Measurements from ENCODE around the gene EEF2K.

Gene EEF2K

DNA sequence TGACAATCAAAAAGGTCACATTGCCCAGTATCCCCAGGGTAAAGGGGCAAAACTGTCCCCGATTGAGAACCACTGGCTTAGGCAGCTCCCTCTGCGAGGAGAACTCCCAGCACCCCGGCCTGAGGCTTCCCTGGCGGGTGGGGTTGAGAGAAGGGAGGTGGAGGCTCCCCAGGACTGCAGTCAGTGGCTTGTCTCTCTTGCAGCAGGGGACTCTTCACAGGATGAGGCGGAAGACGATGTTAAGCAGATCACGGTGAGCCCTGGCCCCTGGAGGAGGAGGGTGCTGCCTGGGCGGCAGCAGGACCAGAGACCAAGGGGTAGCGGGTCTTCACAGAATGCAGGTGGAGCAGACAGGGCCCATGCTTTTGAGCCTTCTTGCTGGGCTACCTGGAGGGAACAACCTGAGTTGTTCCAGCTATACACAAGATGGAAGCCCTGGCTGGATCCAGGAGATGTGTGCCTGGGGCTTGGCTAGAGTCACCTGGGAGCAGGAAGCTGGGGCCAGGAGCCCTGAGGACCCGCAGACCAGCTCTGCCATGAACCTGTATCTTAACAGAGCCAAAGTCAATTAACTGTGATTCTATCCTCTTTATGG, 107.9 kb downstream of the EEF2K start:
- no peak overlapping the region for H3K4me3 ChIP-seq (ENCODE audit: low read depth, low read length)
- CTCF ChIA-PET = interaction anchor here (0.9 to 6.8 kb wide), 3 partner anchors 9 to 38 kb away, joined by 3 to 74 read pairs (median 6); no protein-coding TSS in a partner anchor
- no peak for DNase-seq (ENCODE audit: low read depth, low spot score)
- POLR2A ChIA-PET = no interaction called here
- TF ChIP-seq, protein P1, sequence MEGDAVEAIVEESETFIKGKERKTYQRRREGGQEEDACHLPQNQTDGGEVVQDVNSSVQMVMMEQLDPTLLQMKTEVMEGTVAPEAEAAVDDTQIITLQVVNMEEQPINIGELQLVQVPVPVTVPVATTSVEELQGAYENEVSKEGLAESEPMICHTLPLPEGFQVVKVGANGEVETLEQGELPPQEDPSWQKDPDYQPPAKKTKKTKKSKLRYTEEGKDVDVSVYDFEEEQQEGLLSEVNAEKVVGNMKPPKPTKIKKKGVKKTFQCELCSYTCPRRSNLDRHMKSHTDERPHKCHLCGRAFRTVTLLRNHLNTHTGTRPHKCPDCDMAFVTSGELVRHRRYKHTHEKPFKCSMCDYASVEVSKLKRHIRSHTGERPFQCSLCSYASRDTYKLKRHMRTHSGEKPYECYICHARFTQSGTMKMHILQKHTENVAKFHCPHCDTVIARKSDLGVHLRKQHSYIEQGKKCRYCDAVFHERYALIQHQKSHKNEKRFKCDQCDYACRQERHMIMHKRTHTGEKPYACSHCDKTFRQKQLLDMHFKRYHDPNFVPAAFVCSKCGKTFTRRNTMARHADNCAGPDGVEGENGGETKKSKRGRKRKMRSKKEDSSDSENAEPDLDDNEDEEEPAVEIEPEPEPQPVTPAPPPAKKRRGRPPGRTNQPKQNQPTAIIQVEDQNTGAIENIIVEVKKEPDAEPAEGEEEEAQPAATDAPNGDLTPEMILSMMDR (IDR thresholded peaks at IDR 0.05; ENCODE audit: insufficient read depth, low read length, missing control alignments) = no peak

DNA sequence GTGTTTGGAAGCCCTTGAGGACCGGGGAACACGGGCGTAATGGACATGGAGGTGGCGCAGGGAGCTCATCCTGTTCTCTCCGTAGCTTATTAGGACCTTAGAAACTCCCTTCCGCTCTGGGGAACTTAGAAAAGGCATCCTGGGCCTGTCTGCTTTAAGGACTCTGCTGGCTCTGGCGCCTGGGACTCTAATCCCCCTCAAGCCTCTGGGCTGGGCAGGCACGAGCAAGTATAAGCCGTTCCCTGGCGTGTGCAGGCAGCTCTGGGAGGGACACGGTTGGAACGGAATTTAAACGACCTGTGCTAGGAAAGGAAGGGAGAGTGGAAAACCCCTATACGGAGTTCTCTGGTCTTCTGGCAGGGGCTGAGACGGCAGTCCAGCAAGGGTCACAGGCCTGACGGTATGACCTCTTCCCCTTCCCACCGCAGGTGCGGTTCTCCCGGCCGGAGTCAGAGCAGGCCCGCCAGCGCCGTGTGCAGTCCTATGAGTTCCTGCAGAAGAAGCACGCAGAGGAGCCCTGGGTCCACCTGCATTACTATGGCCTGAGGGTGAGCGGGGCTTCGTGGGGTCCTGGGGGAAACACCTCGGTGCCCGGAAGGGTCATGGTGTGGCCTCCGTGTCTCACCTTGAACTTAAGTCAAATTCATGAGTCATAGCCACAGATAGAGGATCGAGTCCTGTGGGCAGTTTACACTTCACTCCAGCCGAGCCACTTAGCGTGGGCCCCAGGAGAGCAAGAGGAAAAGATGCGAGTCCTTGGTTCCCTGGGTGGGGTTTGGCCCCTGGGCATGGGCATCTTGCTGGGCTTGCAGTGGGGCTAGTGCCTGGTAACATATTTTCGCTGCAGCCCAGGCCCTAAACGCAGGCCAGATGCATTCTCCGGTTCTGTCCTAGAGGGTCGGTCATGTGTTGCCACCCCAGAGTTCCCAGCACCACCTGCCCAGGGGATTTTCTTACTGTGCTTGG, 108.9 kb downstream of the EEF2K start:
- H3K4me3 ChIP-seq (ENCODE audit: low read depth, low read length) = no peak overlapping the region
- no peak for DNase-seq (ENCODE audit: low read depth, low spot score)
- POLR2A ChIA-PET = no interaction called here
- TF ChIP-seq, protein P1 (IDR thresholded peaks at IDR 0.05; ENCODE audit: insufficient read depth, low read length, missing control alignments) = no peak
- CTCF ChIA-PET = interaction anchor here (6.8 kb wide), 1 partner anchor 14 kb away, joined by 74 read pairs; no protein-coding TSS in a partner anchor

DNA sequence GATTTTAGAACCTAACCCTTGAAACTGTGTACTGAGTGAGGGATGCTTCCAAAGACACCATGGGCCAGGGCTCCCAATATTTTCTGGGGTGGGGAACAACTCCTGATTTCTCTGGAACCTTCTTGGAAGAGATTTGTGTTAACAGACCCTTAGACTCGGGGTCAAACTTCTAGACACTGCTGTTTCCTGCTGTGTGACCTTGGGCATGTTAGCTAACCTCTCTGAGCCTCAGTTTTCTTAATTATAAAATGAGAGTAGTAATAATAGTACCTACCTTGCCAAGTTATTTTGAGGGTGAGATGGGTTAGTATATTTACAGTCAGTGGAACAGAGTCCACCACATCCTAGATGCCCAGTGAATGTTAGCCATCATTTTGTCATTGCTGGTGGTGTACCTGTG, 109.9 kb downstream of the EEF2K start:
- H3K4me3 ChIP-seq (ENCODE audit: low read depth, low read length) = no peak overlapping the region
- no peak for DNase-seq (ENCODE audit: low read depth, low spot score)
- POLR2A ChIA-PET = no interaction called here
- CTCF ChIA-PET = no interaction called here
- TF ChIP-seq, protein P1 (IDR thresholded peaks at IDR 0.05; ENCODE audit: insufficient read depth, low read length, missing control alignments) = no peak

DNA sequence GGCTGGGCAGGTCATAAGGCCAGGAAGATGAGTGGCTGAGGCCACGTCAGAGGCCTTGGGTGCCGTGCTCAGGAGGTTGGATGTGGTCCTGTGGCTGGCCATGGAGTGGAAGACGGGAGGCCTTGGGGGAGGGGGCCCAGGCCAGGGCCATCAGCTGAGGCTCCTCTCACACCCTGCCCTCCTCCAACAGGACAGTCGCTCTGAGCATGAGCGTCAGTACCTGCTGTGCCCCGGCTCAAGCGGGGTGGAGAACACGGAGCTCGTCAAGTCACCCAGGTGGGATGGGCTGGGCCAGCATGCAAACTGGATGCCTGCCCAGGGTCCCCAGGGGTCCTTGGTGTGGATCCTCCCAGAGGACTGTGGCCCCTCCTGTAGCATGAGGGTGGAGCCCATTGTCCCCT, 110.3 kb downstream of the EEF2K start:
- ChIA-PET CTCF (interaction anchor here (1.0 kb wide), 1 partner anchor 16 kb away, joined by 3 read pairs; no protein-coding TSS in a partner anchor), POLR2A (no interaction called here)
- no peak for DNase-seq (ENCODE audit: low read depth, low spot score)
- no peak overlapping the region for H3K4me3 ChIP-seq (ENCODE audit: low read depth, low read length)
- TF ChIP-seq, protein P1 (IDR thresholded peaks at IDR 0.05; ENCODE audit: insufficient read depth, low read length, missing control alignments) = no peak

DNA sequence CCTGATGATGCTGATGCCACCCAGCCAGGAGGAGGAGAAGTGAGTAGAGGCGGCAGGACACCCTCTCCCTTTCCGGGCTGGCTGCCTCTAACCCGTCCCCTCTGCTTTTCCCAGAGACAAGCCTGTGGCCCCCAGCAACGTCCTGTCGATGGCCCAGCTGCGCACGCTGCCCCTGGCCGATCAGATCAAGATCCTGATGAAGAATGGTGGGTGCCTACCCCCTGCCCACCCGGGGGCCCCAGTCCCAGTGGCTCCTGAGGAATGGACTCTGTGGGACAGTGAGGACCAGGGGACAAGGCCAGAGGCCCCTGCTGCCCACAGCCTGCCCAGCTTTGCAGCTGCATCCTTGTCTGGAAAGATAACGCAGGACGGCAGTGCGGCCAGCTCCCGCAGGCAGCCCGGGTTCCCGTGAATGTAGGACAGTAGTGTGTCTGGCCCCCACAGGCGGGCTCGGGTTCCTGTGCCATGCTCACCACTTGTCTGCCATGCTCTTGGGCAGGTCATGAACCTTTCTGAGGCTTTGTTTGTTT, 111.0 kb downstream of the EEF2K start:
- POLR2A ChIA-PET = no interaction called here
- TF ChIP-seq, protein P1 (IDR thresholded peaks at IDR 0.05; ENCODE audit: insufficient read depth, low read length, missing control alignments) = no peak

DNA sequence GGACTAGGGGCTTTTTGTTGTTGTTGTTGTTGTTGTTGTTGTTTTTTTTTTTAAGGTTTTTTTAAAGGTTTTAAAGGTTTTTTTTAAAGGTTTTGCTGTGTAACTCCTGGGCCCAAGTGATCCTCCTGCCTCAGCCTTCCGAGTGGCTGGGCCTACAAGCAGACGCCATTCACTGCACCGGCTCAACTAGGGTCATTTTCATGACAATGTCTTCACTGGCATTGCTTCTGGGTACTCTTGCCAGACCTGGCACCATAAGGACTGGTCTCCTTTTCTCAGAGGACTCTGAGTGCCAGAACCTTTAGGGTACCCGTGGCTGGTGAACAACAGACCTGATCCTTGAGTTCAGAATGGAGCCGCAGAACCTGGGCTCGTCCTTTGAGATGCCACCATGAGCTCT, 111.5 kb downstream of the EEF2K start:
- DNase-seq (ENCODE audit: low read depth, low spot score) = no peak
- CTCF ChIA-PET = interaction anchor here (1.0 to 2.8 kb wide), 6 partner anchors 10 to 19 kb away, joined by 3 to 16 read pairs (median 6); no protein-coding TSS in a partner anchor
- no peak overlapping the region for H3K4me3 ChIP-seq (ENCODE audit: low read depth, low read length)
- TF ChIP-seq, protein P1 (IDR thresholded peaks at IDR 0.05; ENCODE audit: insufficient read depth, low read length, missing control alignments) = no peak
- POLR2A ChIA-PET = no interaction called here

More for the DNA sequence above, 111.0 kb downstream of the EEF2K start:
- CTCF ChIA-PET = interaction anchor here (1.0 to 2.8 kb wide), 2 partner anchors 9 to 17 kb away, joined by 3 to 8 read pairs; no protein-coding TSS in a partner anchor
- DNase-seq (ENCODE audit: low read depth, low spot score) = no peak
- no peak overlapping the region for H3K4me3 ChIP-seq (ENCODE audit: low read depth, low read length)

Measured in AG04449 (cell line).